ENCODE measurements around the gene C1orf50. TPM values are rescaled to one million over a fixed set of nuclear protein-coding genes. Genes with fewer than 3 reads are reported as not detected.
A peak's percentile ranks its signal among the peaks of the same experiment; 100 is the strongest.

Gene C1orf50
- total and polyA plus RNA-seq, 10 donors, result 1.5 to 9.8 (median 4.5) TPM

DNA sequence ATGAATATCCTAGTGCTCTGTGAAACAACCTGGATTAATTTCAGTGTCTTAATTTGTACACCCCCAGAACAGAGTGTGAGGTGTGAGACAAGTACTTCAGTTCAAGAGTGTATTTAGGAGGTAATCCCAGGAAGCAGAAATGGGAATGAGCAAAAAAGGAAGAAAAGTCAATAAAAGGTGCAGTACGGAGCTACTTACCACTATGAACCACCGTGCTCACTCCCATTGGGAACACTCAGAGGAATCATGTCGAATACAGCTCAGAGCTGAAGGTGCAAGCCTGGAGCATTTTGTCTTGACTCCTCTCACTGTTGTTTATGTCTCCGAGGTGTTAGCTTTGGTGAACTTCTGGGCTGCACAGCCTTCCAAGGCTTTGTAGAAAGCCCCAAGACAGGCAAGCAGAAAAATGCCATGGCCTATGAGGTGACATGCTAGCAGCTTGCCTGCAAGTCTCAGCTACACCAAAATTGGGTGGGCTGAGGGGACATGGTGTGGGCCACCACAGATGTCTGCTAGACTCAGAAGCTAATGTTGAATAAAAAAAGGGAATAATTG is 57.5 kb downstream of the C1orf50 start:
- intact Hi-C loops (cut with DNase I; ENCODE audit: low total_unique reads), result no loop called here
- 91 to 96% (median 95%) methylated on average over 4 of the region's 4 CpGs for WGBS, 5 donors

DNA sequence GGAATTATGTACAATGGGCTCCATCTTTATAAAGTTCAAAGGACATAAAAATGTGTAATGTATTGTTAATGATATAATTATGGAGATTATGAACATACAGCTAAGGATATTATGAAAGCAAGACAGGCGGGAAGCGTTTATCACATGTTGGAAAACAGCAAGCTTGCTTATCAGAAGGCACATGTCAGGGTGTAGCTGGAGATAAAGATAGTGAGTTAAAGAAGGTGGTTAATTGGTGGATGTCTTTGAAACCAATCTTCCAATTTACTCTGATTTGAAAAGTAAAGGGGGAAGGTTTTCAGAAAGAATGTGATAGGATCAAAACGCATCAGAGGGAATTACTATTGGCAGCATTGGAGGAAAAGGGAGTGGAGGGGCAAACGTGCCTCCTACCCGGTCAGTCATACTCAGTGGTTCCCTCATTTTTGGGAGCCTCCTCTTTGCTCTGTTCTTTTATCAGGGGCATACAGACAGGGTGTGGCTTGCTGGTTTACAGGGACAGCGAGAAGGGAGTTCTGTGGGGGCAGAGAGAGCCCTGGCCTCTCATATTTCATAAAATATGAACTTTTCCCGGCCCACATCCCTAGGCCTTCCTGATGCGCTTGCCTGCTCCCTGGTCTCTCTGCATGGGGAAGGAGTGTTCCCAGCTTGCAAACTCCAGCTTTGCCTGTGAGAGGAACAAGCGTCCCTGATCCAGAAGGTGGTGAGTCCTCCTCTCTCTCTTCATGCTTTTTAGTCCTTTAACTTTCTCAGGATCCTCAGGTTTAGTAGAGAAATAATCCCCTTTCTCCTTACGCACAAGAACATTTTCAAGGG is 58.2 kb downstream of the C1orf50 start:
- intact Hi-C loops (cut with DNase I; ENCODE audit: low total_unique reads), result no loop called here
- H3K9me3 ChIP-seq, result no peaks in the 10 kb centered on the region
- H3K36me3 ChIP-seq, result peaks cover 0 to 29% (median 2%) of the 10 kb centered on the region in 6 donors
- H3K27me3 ChIP-seq (replicated peaks in 1 of 7), result no peaks in the 10 kb centered on the region
- no peak overlapping the region for H3K4me3 ChIP-seq
- 81 to 88% (median 85%) methylated on average over 10 of the region's 10 CpGs for WGBS, 5 donors
- peak overlapping the region in 2 of 8 donors; percentile 19 to 51 for H3K27ac ChIP-seq
- no peak for TF ChIP-seq POLR2AphosphoS5 (IDR thresholded peaks at IDR 0.05)
- no peak for TF ChIP-seq POLR2A (IDR thresholded peaks at IDR 0.05)
- TF ChIP-seq, protein P1, sequence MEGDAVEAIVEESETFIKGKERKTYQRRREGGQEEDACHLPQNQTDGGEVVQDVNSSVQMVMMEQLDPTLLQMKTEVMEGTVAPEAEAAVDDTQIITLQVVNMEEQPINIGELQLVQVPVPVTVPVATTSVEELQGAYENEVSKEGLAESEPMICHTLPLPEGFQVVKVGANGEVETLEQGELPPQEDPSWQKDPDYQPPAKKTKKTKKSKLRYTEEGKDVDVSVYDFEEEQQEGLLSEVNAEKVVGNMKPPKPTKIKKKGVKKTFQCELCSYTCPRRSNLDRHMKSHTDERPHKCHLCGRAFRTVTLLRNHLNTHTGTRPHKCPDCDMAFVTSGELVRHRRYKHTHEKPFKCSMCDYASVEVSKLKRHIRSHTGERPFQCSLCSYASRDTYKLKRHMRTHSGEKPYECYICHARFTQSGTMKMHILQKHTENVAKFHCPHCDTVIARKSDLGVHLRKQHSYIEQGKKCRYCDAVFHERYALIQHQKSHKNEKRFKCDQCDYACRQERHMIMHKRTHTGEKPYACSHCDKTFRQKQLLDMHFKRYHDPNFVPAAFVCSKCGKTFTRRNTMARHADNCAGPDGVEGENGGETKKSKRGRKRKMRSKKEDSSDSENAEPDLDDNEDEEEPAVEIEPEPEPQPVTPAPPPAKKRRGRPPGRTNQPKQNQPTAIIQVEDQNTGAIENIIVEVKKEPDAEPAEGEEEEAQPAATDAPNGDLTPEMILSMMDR (IDR thresholded peaks at IDR 0.05 in 8 of 11, conservative IDR thresholded peaks at IDR 0.05 in 3 of 11), result no peak
- no peak for DNase-seq
- peaks cover 0 to 25% (median 0%) of the 10 kb centered on the region in 6 donors for H3K4me1 ChIP-seq

More for the DNA sequence above, 57.5 kb downstream of the C1orf50 start:
- peak overlapping the region in 2 of 8 donors; percentile 19 to 51 for H3K27ac ChIP-seq
- H3K4me1 ChIP-seq, result peaks cover 0 to 26% (median 0%) of the 10 kb centered on the region in 6 donors
- H3K27me3 ChIP-seq (replicated peaks in 1 of 7), result no peaks in the 10 kb centered on the region
- TF ChIP-seq, protein P1 (IDR thresholded peaks at IDR 0.05 in 8 of 11, conservative IDR thresholded peaks at IDR 0.05 in 3 of 11), result no peak
- TF ChIP-seq POLR2AphosphoS5 (IDR thresholded peaks at IDR 0.05), result no peak
- no peak for TF ChIP-seq POLR2A (IDR thresholded peaks at IDR 0.05)
- no peak overlapping the region for H3K4me3 ChIP-seq
- peaks cover 0 to 22% (median 0%) of the 10 kb centered on the region in 6 donors for H3K36me3 ChIP-seq
- H3K9me3 ChIP-seq, result no peaks in the 10 kb centered on the region
- DNase-seq, result no peak

Other genes with a start within 250 kb of the C1orf50 start
- 10 to 100 TPM; 34.2 to 60.1 (median 39.8) TPM for gene PPIH, start 108.8 kb upstream of the C1orf50 start, total RNA-seq
- 10 to 100 TPM; 59.6 to 72.3 (median 63.0) TPM for gene PPIH, start 108.8 kb upstream of the C1orf50 start, polyA plus RNA-seq
- 100 to 1,000 TPM; 361 to 451 (median 396) TPM for gene YBX1, start 84.8 kb upstream of the C1orf50 start, total RNA-seq
- 100 to 1,000 TPM; 479 to 684 (median 620) TPM for gene YBX1, start 84.8 kb upstream of the C1orf50 start, polyA plus RNA-seq
- gene CLDN19, start 27.0 kb upstream of the C1orf50 start, total RNA-seq, result under 1 TPM in 1 of 7 donors, not detected in 6; 0.28 TPM
- under 1 TPM in 1 of 3 donors, not detected in 2; 0.26 TPM for gene CLDN19, start 27.0 kb upstream of the C1orf50 start, polyA plus RNA-seq
- gene P3H1, start 221 bp upstream of the C1orf50 start, total RNA-seq, result 10 to 100 TPM; 38.4 to 55.8 (median 41.5) TPM
- gene P3H1, start 221 bp upstream of the C1orf50 start, polyA plus RNA-seq, result 10 to 100 TPM; 35.1 to 51.6 (median 47.3) TPM
- 1 to 10 TPM in 1 of 7 donors, under 1 TPM in 5, not detected in 1; 0.23 to 1.6 (median 0.27) TPM for gene TMEM269, start 17.7 kb downstream of the C1orf50 start, total RNA-seq
- gene TMEM269, start 17.7 kb downstream of the C1orf50 start, polyA plus RNA-seq, result under 1 TPM; 0.03 to 0.09 (median 0.06) TPM
- 10 to 100 TPM; 11.0 to 19.3 (median 15.4) TPM for gene ERMAP, start 49.9 kb downstream of the C1orf50 start, total RNA-seq
- gene ERMAP, start 49.9 kb downstream of the C1orf50 start, polyA plus RNA-seq, result 1 to 10 TPM; 3.0 to 4.8 (median 4.4) TPM
- 10 to 100 TPM; 15.1 to 32.3 (median 20.1) TPM for gene SVBP, start 50.1 kb downstream of the C1orf50 start, total RNA-seq
- 10 to 100 TPM; 34.2 to 41.7 (median 39.9) TPM for gene SVBP, start 50.1 kb downstream of the C1orf50 start, polyA plus RNA-seq
- gene ZNF691, start 79.4 kb downstream of the C1orf50 start, total RNA-seq, result 10 to 100 TPM in 5 of 7 donors, 1 to 10 TPM in 2; 9.6 to 18.3 (median 10.5) TPM
- 10 to 100 TPM; 10.9 to 15.8 (median 13.8) TPM for gene ZNF691, start 79.4 kb downstream of the C1orf50 start, polyA plus RNA-seq
- 100 to 1,000 TPM in 3 of 7 donors, 10 to 100 TPM in 4; 26.2 to 142 (median 83.1) TPM for gene SLC2A1, start 191.6 kb downstream of the C1orf50 start, total RNA-seq
- 10 to 100 TPM; 18.3 to 31.0 (median 19.5) TPM for gene SLC2A1, start 191.6 kb downstream of the C1orf50 start, polyA plus RNA-seq